ENCODE results near the gene SLC9C1. TPM values are rescaled to one million over a fixed set of nuclear protein-coding genes. Genes with fewer than 3 reads are reported as not detected.

The SLC9C1 gene
- total RNA-seq, 4 donors from 2014 or later: 0.67 to 12.4 (median 1.7) TPM; not detected in 1

- no peak for TF ChIP-seq POLR2A (IDR thresholded peaks at IDR 0.05)
- TF ChIP-seq, protein P1, sequence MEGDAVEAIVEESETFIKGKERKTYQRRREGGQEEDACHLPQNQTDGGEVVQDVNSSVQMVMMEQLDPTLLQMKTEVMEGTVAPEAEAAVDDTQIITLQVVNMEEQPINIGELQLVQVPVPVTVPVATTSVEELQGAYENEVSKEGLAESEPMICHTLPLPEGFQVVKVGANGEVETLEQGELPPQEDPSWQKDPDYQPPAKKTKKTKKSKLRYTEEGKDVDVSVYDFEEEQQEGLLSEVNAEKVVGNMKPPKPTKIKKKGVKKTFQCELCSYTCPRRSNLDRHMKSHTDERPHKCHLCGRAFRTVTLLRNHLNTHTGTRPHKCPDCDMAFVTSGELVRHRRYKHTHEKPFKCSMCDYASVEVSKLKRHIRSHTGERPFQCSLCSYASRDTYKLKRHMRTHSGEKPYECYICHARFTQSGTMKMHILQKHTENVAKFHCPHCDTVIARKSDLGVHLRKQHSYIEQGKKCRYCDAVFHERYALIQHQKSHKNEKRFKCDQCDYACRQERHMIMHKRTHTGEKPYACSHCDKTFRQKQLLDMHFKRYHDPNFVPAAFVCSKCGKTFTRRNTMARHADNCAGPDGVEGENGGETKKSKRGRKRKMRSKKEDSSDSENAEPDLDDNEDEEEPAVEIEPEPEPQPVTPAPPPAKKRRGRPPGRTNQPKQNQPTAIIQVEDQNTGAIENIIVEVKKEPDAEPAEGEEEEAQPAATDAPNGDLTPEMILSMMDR (IDR thresholded peaks at IDR 0.05): no peak
- no peak for DNase-seq
- H3K27ac ChIP-seq: peak overlapping the region in 1 of 4 donors; percentile 44
- no peak overlapping the region for H3K4me3 ChIP-seq
- no peaks in the 10 kb centered on the region for H3K9me3 ChIP-seq
- H3K27me3 ChIP-seq: no peaks in the 10 kb centered on the region
- H3K36me3 ChIP-seq: no peaks in the 10 kb centered on the region
- peaks cover 0 to 20% (median 2%) of the 10 kb centered on the region in 4 donors for H3K4me1 ChIP-seq
Observed at GRCh38 chr3:112093180-112093522, 200.9 kb downstream of the SLC9C1 start.

DNA sequence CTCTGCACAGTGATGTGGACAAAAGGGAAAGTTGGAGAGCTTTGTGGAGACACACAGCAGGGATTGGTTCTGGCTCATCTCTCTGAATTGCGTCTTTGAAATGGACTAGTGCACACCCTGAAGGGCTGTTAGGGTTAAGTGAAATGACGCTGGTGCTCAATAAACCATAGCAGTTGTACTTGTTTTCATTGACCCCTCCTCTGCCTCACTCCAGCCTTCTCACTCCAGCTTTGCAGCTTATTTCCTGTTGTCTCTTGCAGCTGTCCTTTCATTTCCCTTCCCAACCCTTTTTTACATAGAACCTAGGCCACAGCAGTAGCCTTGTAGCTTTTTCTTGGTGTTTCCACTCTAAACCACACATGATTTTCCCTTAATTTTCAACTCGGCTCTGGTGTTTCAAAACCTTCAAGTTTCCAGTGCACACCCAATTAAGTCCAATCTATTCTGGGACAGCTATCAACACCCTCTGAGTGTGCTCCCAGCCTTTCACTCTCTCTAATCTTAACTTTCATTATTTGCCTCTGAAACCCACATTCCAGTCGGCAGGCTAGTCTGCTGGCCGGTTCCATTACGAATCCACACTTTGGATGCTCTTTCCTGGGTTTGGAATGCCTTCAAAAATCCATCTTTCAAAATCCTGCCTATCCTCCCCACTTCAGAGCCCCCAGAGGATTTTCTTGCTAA is 201.4 kb downstream of the SLC9C1 start:
- no peaks in the 10 kb centered on the region for H3K9me3 ChIP-seq
- H3K27ac ChIP-seq: peak overlapping the region in 1 of 4 donors; percentile 44
- TF ChIP-seq, protein P1 (IDR thresholded peaks at IDR 0.05): no peak
- TF ChIP-seq POLR2A (IDR thresholded peaks at IDR 0.05): no peak
- H3K27me3 ChIP-seq: no peaks in the 10 kb centered on the region
- no peak for DNase-seq
- no peak overlapping the region for H3K4me3 ChIP-seq
- H3K36me3 ChIP-seq: no peaks in the 10 kb centered on the region
- peaks cover 0 to 20% (median 2%) of the 10 kb centered on the region in 4 donors for H3K4me1 ChIP-seq

GRCh38 chr3:112090887-112091586 is 203.0 kb downstream of the SLC9C1 start:
- Histone ChIP-seq H3K36me3 (no peaks in the 10 kb centered on the region), H3K4me3 (no peak overlapping the region), H3K9me3 (no peaks in the 10 kb centered on the region), H3K27me3 (no peaks in the 10 kb centered on the region), H3K27ac (peak overlapping the region in 3 of 4 donors; percentile 23 to 72 (median 35)), H3K4me1 (peaks cover 0 to 25% (median 2%) of the 10 kb centered on the region in 4 donors)
- DNase-seq: no peak
- no peak for TF ChIP-seq POLR2A (IDR thresholded peaks at IDR 0.05)
- TF ChIP-seq, protein P1 (IDR thresholded peaks at IDR 0.05): no peak

Small RNAs within 50 kb of the gene (small RNA-seq; reads per million reads assigned to genes)
- 0 reads per million in 2 donors for gene MIR567

Other genes starting within 250 kb of the SLC9C1 start
- gene C3orf52, start 207.8 kb downstream of the SLC9C1 start, total RNA-seq: 10 to 100 TPM; 13.2 to 31.0 (median 25.9) TPM
- gene GCSAM, start 161.0 kb downstream of the SLC9C1 start, total RNA-seq: 1 to 10 TPM in 1 of 4 donors, under 1 TPM in 1, not detected in 2; 0.40 to 5.8 TPM
- 10 to 100 TPM in 1 of 4 donors, 1 to 10 TPM in 3; 3.7 to 15.4 (median 7.1) TPM for gene CD200, start 38.9 kb upstream of the SLC9C1 start, total RNA-seq
- 10 to 100 TPM in 1 of 4 donors, 1 to 10 TPM in 2, not detected in 1; 1.2 to 27.2 (median 1.8) TPM for gene BTLA, start 205.3 kb upstream of the SLC9C1 start, total RNA-seq